Neutrophil (primary cell): Measurements from ENCODE around the gene FAM47E.

Experiments
- H3K27ac ChIP-seq: fragments of 200-600 bp; sonication (generic); 2 replicates; pipeline ENCODE4 v1.5.1; 2016; ENCODE audit warnings: mild to moderate bottlenecking, moderate library complexity
- H3K27me3 ChIP-seq: fragments of 200-600 bp; sonication (generic); 2 replicates; pipeline ENCODE4 v1.6.0; 2016; ENCODE audit warnings: mild to moderate bottlenecking
- H3K36me3 ChIP-seq: fragments of 200-600 bp; sonication (generic); 2 replicates; pipeline ENCODE4 v1.5.1; 2017
- H3K4me1 ChIP-seq, 2 experiments: fragments of 200-600 bp in 1 of 2; sonication (generic) in 1 of 2; 1 replicate in 1 of 2; 2 replicates in 1 of 2; pipeline versions ENCODE4 v1.5.1 to v1.6.1; 2013 to 2016; ENCODE audit warnings: low read depth in 1 of 2, low read length in 1 of 2, mild to moderate bottlenecking in 1 of 2, moderate library complexity in 1 of 2; ENCODE audit not compliant: control insufficient read depth in 1 of 2, insufficient read depth in 1 of 2
- H3K4me3 ChIP-seq, 2 experiments: fragments of 200-600 bp in 1 of 2; sonication (generic) in 1 of 2; 1 replicate in 1 of 2; 2 replicates in 1 of 2; pipeline ENCODE4 v1.5.1; 2013 to 2016; ENCODE audit warnings: low read depth in 1 of 2, low read length in 1 of 2, mild to moderate bottlenecking in 1 of 2, moderate library complexity in 1 of 2
- H3K9me3 ChIP-seq: fragments of 200-600 bp; sonication (generic); 2 replicates; pipeline ENCODE4 v1.5.1; 2016
- TF ChIP-seq, protein P1 (sequence below): fragments of 200-600 bp; sonication (generic); IDR thresholded peaks from 2 replicates; pipeline ENCODE4 v1.5.1; 2016; ENCODE audit warnings: antibody characterized with exemption

FAM47E gene

DNA sequence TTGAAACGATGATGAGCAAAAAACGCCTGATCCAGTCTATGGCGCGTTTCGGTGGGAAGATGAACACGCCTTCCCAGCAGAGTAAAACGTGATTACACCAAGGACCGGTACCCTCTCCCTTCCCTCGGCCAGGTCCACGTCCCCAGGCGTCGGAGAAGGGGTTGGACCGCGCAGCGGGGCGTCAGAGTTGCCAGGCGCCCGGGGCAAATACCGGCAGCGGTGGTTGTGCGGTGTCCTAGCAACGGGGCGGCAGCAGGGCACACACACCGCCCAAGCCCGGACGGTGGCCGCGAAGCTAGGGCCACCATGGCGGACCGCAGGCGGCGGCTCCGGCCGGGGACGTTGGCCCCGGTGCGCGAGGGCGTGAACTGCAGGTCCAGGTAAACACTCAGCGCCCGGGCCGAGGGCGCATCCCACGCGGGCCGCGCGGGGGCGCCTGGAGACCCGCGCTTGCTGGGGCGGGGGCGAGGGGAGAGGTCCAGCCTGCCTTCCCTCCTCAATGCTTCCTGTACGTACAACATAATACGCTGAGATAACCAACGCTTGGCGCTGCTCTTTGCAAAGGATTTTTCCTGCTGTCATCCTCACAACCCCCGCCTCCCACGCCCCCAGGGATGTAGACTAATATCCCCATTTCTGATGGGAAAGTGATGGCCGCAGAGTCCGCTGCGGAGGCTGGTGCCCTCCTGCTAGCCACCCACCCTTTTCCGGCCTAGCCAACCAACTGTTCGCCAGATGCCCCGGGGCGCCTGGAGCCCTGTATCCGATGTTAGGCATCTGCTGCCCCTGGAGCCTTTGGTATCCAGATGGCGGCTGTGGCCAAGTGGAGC is at the start of gene FAM47E:
TSS of gene FAM47E (plus strand) at position 281 of the 830 bp plus-strand sequence. CDS start at position 307, 26 bp downstream.
- H3K36me3 ChIP-seq = no peaks in the 10 kb centered on the region
- peaks cover 32% of the 10 kb centered on the region for H3K27me3 ChIP-seq
- H3K27ac ChIP-seq = peak within 1 kb of the TSS; percentile 41
- H3K4me1 ChIP-seq = peaks cover 19 to 21% of the 10 kb centered on the region in 2 experiments
- H3K9me3 ChIP-seq = no peaks in the 10 kb centered on the region
- TF ChIP-seq, protein P1, sequence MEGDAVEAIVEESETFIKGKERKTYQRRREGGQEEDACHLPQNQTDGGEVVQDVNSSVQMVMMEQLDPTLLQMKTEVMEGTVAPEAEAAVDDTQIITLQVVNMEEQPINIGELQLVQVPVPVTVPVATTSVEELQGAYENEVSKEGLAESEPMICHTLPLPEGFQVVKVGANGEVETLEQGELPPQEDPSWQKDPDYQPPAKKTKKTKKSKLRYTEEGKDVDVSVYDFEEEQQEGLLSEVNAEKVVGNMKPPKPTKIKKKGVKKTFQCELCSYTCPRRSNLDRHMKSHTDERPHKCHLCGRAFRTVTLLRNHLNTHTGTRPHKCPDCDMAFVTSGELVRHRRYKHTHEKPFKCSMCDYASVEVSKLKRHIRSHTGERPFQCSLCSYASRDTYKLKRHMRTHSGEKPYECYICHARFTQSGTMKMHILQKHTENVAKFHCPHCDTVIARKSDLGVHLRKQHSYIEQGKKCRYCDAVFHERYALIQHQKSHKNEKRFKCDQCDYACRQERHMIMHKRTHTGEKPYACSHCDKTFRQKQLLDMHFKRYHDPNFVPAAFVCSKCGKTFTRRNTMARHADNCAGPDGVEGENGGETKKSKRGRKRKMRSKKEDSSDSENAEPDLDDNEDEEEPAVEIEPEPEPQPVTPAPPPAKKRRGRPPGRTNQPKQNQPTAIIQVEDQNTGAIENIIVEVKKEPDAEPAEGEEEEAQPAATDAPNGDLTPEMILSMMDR = peak; percentile 60
- peak within 1 kb of the TSS; percentile 62 to 68 for H3K4me3 ChIP-seq

- Histone ChIP-seq H3K4me1 (peaks cover 29 to 37% of the 10 kb centered on the region in 2 experiments), H3K27me3 (no peaks in the 10 kb centered on the region), H3K4me3 (no peak overlapping the region), H3K27ac (no peak overlapping the region), H3K9me3 (no peaks in the 10 kb centered on the region), H3K36me3 (no peaks in the 10 kb centered on the region)
- TF ChIP-seq, protein P1 = no peak
Observed at GRCh38 chr4:76203541-76203940, 48.0 kb upstream of the FAM47E start.

- no peaks in the 10 kb centered on the region for H3K36me3 ChIP-seq
- TF ChIP-seq, protein P1 = no peak
- no peaks in the 10 kb centered on the region for H3K9me3 ChIP-seq
- H3K27ac ChIP-seq = no peak overlapping the region
- H3K4me3 ChIP-seq = no peak overlapping the region
- peaks cover 21 to 28% of the 10 kb centered on the region in 2 experiments for H3K4me1 ChIP-seq
- H3K27me3 ChIP-seq = no peaks in the 10 kb centered on the region
Observed at GRCh38 chr4:76204936-76205335, 46.6 kb upstream of the FAM47E start.

DNA sequence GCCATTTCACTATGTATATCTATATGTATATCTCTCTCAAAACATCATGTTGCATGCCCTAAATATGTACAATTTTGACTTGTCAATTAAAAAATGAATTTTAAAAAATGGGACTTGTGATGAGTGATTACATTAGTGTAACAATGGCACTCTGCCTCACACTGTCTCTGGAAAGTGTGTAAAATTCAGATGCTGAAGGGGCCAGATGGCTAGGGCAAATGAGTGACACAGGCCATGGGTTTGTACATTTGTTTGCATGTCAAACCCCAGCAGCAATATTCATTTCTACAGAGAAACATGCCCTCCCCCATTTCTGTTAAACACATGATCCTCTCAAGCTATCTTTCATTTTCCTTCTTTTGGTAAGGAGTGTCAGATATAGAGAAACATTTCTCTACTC is 46.0 kb upstream of the FAM47E start:
- Histone ChIP-seq H3K27me3 (no peaks in the 10 kb centered on the region), H3K4me1 (peaks cover 18 to 26% of the 10 kb centered on the region in 2 experiments), H3K9me3 (no peaks in the 10 kb centered on the region), H3K4me3 (no peak overlapping the region), H3K36me3 (no peaks in the 10 kb centered on the region), H3K27ac (no peak overlapping the region)
- TF ChIP-seq, protein P1 = no peak

- Histone ChIP-seq H3K9me3 (no peaks in the 10 kb centered on the region), H3K27me3 (no peaks in the 10 kb centered on the region), H3K4me3 (no peak overlapping the region), H3K4me1 (peaks cover 19 to 24% of the 10 kb centered on the region in 2 experiments), H3K36me3 (no peaks in the 10 kb centered on the region), H3K27ac (no peak overlapping the region)
- TF ChIP-seq, protein P1 = no peak
Observed at GRCh38 chr4:76206222-76206942, 45.1 kb upstream of the FAM47E start.
